ENCODE measurements around the gene SLC34A3.

The SLC34A3 gene

DNA sequence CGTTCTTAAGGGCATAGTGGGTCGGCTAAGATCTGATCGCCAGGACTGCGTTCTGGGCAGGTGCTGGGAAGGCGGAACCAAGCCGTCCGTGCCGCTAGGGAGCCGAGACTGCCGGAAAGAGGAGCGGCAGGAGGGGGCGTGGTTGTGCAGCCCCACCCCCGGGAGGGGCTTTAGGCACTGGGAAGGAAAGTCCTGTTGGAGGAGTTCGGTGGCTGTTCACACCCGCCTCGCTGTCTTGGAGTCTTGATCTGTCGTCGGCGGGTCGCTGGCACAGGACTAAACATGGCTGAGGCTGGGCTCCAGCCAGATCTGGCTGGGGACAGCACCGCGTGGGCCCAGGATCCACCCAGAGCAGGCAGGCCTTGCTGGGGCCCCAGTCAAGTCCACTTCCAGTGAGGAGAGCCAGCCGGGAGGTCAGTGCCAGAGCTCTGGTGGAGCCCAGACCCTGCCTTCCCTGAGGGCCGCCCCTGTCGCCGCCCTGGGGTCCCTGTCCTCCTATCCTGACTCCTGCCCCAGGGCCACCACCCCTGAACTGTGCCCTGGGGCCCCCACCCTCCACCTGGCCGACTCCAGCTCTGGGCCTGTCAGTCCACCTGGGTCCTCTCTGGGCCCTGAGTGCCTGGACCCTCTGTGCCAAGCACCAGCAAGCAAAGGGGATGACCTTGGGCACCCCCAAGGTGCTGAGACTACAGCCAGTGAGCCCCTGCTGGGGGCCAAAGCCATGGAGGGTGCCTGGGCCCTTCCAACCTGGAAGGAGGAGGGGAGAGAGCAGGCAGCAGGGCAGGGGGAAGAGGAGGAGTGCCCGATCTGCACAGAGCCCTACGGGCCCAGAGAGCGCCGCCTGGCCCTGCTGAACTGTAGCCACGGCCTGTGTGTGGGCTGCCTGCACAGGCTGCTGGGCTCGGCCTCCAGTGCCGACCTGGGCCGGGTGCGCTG is 13.2 kb upstream of the SLC34A3 start:
- DNase-seq (ENCODE audit: low spot score): no peak

DNA sequence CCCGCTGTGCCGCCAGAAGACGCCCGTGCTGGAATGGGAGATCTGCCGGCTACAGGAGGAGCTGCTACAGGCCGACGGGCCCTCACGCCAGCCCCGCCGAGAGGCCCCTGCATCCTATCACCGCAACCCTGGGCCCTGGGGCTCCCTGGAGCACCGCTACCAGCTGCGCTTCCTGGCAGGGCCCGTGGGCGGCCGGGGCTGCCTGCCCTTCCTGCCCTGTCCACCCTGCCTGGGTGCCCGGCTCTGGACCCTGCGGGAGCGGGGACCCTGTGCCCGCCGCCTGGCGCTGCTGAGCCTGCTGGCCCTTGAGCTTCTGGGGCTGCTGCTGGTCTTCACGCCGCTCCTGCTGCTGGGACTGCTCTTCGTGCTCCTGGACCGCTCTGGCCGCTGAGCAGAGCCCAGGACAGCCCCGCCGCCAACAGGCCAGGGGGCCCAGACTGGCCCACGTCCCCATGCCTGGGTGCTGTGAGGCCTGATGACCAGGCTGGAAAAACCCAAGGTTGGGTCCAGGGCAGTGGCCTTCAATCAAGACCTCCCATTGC is 12.4 kb upstream of the SLC34A3 start:
- no peak for DNase-seq (ENCODE audit: low spot score)

DNA sequence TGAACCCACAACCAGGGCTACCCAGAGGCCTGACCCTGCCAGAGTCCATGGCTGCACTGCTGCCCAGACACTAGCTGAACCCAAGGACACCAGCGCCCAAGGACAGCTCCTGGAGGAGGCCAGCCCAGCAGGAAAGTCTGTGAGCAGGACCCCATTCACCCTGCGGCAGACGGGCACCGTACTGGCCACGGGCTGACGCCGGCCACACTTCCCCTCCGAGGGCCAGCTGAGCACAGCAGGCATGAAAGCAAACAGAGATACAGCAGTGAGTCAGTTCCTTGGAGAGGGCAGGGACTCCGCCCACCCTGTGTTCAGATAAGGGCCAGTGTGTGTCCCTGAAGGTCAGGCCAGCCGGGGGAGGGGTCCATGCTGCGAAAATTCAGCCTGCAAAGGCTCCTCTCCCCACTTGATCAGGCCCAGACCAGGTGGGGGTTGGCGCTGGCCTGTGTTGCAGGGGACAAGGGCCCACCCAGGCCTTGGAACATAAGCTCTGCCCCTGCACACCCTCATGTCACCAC is 11.9 kb upstream of the SLC34A3 start:
- DNase-seq (ENCODE audit: low spot score): no peak

DNA sequence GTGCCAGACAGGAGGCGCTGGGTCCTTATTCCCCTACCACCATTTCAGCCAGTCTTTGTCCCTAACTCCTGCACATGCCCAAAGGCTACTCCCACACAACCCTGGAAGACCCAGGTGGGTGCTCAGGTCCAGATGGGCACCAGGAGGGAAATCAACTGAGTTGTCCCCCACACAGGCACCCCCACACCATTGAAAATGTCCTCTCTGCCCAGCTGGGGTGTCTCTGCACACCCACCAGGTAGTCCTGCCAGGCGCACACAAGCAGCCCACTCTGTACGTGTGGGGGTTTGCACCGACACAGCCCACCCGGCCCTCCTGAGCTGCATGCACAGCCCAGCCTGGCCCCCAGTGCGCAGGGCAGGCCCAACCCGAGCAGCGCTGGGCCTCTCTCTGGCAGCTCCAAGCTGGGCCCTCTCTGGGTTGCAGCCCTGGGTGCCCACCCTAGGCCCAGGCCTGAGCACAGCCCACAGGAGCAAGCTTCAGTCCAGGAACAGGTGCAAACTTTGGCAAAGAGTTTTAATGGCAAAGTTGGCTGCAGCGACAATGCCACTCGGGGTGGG is 10.9 kb upstream of the SLC34A3 start:
- no peak for DNase-seq (ENCODE audit: low spot score)

DNA sequence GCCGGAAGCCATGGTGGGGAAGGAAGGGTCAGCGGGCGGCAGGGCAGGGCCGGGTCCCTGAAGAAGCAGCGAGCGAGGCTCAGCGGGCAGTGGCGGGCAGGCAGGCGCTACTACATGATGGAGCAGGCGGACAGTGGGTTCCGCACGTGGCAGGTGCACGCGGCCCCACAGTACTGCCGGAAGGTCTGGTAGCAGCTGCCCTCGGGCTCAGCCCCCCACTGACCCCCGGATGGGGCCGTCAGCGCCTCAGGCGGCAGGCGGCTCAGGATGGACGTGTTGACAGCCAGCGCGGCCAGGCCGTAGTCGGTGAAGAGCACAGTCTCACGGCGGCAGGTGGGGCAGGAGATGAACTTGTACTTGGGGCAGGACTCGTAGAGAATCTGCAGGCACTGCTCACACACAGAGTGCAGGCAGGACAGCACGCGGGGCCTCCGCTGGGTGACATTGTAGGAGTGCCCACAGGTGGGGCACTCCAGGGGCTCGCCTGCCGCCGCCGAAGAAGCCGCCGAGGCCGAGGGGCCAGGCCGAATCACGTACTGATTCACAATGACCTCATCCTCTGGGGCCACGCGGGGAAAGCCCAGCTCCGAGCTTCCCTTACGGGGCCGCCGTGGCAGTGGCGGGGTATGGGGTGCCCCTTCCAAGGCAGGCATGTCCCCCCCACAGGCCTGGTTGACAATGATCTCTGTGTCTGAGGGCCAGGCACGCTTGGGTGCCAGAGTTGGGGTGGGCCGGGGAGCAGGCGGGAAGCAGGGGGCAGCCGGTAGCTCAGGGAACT is 10.2 kb upstream of the SLC34A3 start:
- no peak for DNase-seq (ENCODE audit: low spot score)

DNA sequence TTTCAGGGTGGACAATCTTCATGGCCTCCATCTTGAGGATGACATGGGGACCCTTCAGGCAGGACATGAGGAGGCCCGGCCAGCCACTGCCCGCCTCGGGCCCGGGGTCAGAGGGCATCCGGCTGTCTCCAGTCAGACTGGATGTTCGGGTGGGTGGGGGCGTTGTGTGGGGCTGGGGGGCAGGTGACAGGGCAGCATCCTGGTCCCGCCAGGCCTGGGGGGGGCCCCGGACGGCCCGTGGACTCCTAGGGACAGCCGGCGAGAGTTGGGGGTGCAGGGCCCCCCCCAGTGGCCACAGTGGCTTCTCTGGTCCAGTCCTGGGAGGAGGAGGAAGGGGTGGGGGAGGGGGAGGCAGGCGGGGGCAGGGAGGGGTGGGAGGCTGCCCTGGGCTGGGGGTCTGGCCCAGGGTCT is 9.6 kb upstream of the SLC34A3 start:
- DNase-seq (ENCODE audit: low spot score): no peak

DNA sequence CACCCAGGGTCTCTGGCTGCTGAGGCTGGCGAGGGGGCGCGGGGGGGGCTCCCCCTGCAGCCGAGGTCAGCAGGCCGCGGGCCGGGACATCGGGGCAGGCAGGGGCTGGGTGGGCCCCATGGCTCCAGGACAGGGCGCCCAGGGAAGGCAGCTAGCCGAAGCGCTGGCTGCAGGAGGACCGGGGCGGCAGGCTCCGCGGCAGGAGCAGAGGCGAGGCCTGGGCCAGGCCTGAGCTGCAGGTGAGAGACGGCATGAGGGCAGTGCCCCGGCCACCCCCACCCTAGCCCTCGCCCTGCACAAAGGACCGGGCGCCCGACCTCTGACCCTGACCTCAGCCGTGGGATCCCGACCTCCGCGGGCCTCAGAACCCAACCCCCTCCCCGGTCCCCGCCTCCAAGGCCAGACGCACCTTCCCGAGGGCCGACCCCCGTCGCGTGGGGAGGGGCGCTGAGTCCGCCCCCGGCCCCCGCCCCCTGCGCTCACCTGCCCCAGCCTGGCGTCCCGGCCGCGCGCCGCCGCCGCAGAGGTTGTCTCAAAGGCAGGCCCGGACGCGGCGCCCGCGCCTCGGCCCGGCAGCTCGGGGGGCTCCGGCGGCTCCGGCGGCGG is 9.1 kb upstream of the SLC34A3 start:
- DNase-seq (ENCODE audit: low spot score): no peak

DNA sequence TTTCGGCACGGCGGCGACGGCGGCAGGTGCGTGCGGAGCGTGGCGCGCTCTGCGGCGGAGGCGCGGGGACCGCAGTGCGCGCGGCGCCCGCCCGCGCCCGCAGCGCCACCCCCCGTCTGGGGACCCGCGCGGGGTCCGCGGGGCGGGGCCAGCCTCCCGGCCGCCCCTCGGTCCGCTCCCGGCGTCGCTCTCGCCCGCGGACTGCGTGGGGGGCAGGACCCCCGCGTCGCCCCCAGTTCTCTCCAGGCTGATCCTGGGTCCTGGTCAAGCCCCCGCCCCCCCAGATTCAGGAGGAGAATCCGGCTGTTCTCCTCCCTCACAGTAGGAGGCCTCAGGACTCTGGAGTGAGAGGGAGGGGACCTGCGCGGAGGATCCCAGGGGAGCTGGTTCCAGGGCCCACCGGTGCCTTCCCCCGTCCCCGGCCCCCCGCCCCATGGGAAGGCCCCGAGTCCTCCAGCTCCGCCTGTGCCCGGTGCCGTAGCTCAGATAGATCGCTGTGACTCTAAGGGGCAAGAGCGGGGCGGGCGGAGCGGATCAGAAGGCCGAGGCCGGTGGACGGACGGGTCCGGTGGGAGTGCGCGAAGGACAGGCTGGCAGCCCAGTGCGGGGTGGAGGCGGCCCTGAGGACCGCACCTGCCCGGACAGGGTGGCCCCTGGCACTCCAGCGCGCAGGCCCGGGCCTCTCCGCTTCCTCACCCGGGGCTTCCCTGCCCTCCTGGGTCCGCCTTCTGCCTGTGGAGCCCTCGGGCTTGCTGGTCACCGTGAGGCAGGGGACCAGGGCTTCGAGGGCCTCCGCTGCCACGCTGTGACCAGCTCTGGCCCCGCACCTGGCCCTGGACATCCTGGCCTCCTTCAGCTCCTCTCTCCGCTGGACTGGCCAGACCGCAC is 8.3 kb upstream of the SLC34A3 start, which contains the start of gene RNF208:
Gene RNF208, minus strand, starts transcription at position 51 of the 888 bp plus-strand sequence. CDS start 1,028 bp downstream, outside the sequence.
- DNase-seq (ENCODE audit: low spot score): no peak

DNA sequence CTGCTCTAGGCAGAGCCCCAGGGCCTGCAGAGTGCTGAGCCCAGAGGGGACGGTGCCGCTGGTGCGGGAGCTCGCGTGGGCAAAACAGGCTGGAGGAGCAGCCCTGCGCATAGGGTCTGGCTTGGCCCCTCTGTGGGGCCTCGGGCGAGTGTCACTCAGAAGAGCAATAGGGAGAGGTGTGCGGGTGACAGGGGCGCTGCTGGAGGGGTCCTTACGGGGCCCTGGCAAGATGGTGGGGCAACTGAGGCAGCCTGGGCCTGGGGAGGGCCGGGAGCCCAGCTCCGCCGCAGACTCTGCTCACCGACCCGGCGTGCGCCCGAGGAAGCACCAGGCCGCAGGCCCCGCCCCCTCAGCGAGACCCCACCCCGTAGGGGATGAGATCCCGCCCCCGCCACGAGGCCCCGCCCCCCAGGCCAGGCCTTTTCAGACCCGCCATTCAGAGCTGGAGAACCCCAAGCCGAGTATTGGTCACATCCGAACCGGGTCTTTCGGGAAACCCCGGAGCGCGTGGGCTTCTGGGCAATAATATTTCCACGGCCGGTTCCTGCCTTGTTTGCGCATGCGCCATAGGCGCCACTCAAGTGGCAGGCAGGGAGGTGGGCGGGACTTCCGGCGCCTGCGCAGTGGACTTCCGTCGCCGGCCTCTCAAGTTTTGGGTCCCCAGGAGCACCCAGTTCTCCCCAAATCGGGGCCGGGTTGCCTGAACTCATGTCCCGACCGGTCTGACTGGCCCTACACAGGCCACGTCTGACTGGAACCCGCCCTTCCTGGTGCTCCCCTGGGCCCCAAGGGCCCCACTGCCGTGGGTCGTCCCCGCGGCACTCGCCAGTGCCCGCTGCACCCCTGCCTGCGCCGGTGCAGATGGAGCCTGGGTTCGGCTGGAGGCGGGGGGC is 7.4 kb upstream of the SLC34A3 start:
- peak; percentile 99 for DNase-seq (ENCODE audit: low spot score)

DNA sequence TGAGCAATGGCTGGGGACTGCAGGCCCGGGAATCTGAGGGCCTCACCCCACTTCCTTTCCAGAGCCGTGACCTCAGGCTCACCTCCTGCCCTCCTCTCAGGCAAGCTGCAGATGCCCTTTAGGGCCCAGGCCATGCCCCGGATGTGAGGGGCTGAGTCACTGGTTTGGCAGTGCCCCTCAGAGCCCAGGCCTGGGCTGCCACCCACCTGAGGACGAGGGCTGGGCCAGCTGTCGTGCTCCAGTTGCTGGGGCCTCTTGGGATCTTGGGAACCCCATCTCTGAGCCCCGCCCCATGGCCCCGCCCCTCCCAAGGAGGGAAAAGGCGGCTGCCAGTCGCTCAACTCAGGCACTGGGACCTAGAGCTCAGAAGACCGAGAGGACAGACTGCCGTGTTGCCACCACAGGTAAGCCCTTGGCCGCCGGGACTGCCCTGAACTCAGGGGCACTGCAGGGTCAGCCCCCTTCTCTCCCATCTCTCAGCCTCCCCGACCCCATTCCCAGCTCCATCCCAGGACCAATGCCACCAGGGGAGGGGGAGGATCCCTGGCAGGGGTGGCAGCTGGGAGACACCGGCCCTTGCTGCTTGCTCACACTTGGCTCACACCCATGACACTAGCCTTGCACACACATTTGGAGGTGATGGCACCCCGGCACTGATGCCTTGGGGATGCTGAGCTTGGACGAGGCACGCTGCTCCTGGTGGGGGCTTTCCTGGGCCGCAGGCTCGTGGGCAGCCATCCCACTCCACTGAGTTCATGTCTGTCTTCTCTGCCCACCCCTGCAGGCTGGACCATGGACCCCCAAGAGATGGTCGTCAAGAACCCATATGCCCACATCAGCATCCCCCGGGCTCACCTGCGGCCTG is 5.6 kb upstream of the SLC34A3 start, which contains the start of gene CYSRT1:
Gene CYSRT1, plus strand, starts transcription at position 345 of the 865 bp plus-strand sequence. Its CDS starts 448 bp downstream, at position 793.
- DNase-seq (ENCODE audit: low spot score): no peak

DNA sequence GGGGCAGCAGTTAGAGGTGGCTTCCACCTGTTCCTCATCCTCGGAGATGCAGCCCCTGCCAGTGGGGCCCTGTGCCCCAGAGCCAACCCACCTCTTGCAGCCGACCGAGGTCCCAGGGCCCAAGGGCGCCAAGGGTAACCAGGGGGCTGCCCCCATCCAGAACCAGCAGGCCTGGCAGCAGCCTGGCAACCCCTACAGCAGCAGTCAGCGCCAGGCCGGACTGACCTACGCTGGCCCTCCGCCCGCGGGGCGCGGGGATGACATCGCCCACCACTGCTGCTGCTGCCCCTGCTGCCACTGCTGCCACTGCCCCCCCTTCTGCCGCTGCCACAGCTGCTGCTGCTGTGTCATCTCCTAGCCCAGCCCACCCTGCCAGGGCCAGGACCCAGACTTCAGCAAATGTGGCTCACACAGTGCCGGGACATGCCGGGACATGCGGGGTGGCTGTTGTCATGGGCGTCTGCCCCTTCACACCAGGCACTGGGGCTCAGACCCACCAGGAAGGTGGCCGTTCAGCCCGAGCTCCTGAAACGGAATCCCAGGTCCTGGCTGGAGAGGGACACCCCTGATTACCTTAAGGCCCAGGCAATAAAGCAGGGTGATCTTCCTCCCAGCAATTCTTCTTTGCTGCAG is 4.9 kb upstream of the SLC34A3 start:
- no peak for DNase-seq (ENCODE audit: low spot score)

DNA sequence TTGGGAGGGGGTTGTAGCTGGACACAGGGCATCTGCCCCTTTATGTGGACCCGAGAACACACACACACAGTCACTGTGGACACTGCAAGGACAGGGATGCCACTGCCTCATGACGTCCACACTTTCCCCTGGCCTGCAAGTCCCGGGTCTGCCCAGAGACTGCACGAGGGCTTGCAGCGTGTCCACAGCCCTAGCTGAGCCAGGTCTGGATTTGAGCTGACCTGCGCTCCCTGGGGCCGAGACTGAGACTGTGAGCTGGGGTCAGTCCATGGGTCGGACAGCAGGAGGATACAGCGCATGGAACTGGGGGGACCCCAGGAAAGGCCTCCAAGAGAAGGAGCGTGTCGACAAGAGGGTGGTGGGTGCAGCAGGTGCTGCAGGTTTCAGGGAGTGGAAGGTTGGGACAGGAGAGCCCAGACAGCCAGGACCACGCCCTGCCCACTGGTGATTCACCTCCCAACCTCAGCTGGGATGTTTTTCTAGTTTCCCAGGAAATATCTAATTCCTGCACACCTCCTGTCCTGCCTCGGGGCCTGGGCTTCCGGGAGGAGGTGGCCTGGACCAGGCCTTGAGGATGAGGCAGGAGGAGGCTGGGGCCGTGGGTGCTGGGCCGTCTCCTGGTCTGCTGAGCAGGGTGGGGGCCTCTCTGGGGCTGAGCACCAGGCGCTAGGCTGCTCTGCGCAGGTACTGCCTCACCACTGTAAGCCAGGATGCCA is 4.2 kb upstream of the SLC34A3 start:
- DNase-seq (ENCODE audit: low spot score): no peak

DNA sequence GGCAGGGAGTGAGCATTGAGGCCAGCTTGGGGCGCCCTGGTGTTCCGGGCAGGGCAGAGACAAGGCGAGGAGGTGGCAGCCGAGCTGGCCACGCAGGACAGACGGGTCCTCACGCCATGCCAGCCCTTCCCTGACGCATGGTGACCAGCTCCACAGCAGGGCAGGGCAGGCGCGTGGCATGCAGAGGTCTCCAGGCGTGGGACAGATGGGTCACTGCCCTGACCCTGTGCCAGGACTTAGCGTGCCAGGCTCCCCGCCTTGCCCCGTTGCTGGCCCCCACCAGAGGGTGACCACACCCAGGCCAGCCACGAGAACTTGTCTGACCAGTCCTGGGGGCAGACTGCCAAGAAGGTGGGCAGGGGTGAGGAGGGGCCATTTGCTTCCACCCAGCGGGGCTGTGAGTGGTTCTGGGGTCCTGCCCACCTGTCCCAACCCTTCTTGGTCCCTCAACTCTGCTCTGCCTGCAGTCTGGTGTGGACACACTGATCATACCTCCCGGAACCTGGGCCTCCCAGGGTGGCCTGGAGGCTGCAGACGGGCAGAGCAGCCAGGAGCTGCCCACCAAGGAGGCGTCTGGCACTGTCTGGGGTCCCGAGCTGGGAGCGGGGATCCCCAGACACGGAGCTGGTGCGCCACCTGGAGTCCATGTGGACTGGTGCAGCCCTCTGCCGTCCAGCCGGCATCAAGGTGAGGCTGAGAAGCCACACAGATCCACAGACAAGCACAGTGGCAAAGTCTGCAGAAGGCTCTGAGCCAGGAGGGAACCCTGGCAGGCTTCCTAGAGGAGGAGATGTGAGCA is 3.4 kb upstream of the SLC34A3 start, which contains the start of gene RNF224:
Gene RNF224, plus strand, starts transcription at position 449 of the 799 bp plus-strand sequence. CDS start 834 bp downstream, outside the sequence.
- DNase-seq (ENCODE audit: low spot score): peak; percentile 83

DNA sequence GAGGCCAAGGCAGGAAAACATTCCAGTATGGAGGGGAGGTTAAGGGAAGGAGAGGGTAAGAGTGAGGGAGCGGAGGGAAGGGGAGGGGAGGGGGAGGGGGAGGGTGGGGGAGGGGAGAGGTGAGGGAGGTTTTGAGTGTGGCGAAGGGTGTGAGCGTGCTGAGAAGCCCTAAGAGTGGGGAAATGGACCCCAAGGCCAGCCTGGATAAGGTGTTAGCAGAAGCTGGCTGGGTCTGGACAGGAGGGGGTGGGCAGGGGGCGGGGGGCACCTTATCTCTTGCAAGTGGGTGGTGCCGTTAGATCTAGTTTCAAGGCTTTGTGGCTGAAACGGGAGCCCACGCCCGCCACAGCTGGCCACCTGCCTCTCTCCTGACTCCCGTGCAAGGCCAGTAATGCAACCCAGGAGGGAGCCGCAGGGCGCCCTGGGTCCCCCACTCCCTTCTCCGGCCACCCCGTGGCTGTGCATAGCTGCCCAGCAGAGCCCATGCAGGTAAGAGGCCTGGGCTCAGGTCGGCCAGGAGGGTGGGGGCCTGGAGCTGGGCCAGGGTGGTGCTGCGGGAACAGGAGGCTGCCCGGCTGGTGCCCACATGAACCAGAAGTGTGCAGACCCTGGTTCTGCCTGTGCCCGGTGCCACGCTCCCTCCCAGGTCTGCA is 2.7 kb upstream of the SLC34A3 start:
- DNase-seq (ENCODE audit: low spot score): no peak

DNA sequence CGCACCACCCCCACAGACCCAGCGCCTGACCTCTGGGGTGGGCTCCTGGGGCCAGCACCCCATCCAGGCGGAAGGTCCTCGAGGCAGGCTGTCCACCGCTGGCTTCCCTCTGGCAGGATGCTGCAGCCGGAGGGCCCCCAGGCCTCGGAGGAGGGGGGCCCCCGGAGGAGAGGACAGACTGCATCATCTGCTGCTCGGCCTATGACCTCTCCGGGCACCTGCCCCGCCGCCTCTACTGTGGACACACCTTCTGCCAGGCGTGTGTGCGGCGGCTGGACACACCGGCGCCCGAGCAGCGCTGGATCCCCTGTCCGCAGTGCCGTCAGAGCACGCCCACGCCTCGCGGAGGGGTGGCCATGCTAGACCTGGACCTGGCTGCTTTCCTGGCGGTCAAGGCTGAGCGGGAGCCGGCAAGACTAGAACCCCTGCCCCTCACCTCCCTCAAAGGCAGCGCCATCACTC is 2.2 kb upstream of the SLC34A3 start:
- no peak for DNase-seq (ENCODE audit: low spot score)

Data from CD4-positive, alpha-beta T cell treated with Interleukin-15 for 4 hours (primary cell).